Naive thymus-derived CD8-positive, alpha-beta T cell (primary cell): Measurements from ENCODE around the gene PIP5K1C. TPM values are rescaled to one million over a fixed set of nuclear protein-coding genes. Genes with fewer than 3 reads are reported as not detected.

Experiments used
- ATAC-seq, 2 donors: fragments of 150-1000 bp; cut with Tn5 transposase in 1 of 2; sonication (Bioruptor Pico), chemical (Tn5 transposase) in 1 of 2; 1 replicate in 1 of 2; 2 replicates in 1 of 2; pipeline ENCODE4 v1.10.0; 2021; ENCODE audit warnings: mild to moderate bottlenecking in 2 of 2, moderate library complexity in 2 of 2
- POLR2A ChIA-PET: fragments of 350-600 bp; sonication (Branson Sonifier 250); formaldehyde crosslinking; loops from one replicate; lab custom pipeline; 2021; ENCODE audit warnings: antibody characterized with exemption; lab: Charles Lee
- DNase-seq, 10 donors: peaks; one replicate each; pipeline versions ENCODE4 v3.0.0 to v3.0.0-alpha.2; 2020 to 2022
- H3K27ac Mint-ChIP-seq, 10 donors: one replicate each; pipeline ENCODE4 v1.8.0; 2020 to 2022; ENCODE audit warnings: mild to moderate bottlenecking in 10 of 10, mixed read lengths in 10 of 10, moderate library complexity in 4 of 10, inconsistent platforms in 1 of 10
- H3K27me3 Mint-ChIP-seq, 5 donors: one replicate each; pipeline ENCODE4 v1.8.0; 2021 to 2022; ENCODE audit warnings: mixed read lengths in 5 of 5
- H3K36me3 Mint-ChIP-seq, 3 donors: one replicate each; pipeline ENCODE4 v1.8.0; 2020 to 2022; ENCODE audit warnings: mixed read lengths in 3 of 3, mild to moderate bottlenecking in 2 of 3, inconsistent platforms in 1 of 3
- H3K4me1 Mint-ChIP-seq, 4 donors: one replicate each; pipeline ENCODE4 v1.8.0; 2021 to 2022; ENCODE audit warnings: mixed read lengths in 4 of 4
- H3K4me3 Mint-ChIP-seq, 10 donors: one replicate each; pipeline ENCODE4 v1.8.0; 2020 to 2022; ENCODE audit warnings: mild to moderate bottlenecking in 10 of 10, mixed read lengths in 10 of 10, moderate library complexity in 6 of 10, inconsistent platforms in 1 of 10
- H3K9me3 Mint-ChIP-seq, 9 donors: one replicate each; pipeline ENCODE4 v1.8.0; 2020 to 2022; ENCODE audit warnings: mixed read lengths in 9 of 9, mild to moderate bottlenecking in 3 of 9, inconsistent platforms in 1 of 9, moderate library complexity in 1 of 9
- polyA plus RNA-seq, 3 donors: library from polyadenylated mRNA; unstranded; fragments of 300-500 nt; fragmentation: Illumina TruSeq; gene quantifications; one replicate each; pipeline ENCODE4 v1.2.3, GENCODE V29; 2021
- total RNA-seq, 8 experiments: library from RNA in 2 of 8; stranded (reverse) in 2 of 8; gene quantifications; one replicate each; pipeline ENCODE4 v1.2.3 and lab custom pipeline; 2021 to 2026

PIP5K1C gene
- total and polyA plus RNA-seq, 5 experiments from 2014 or later = 3.9 to 32.0 (median 10.1) TPM

DNA sequence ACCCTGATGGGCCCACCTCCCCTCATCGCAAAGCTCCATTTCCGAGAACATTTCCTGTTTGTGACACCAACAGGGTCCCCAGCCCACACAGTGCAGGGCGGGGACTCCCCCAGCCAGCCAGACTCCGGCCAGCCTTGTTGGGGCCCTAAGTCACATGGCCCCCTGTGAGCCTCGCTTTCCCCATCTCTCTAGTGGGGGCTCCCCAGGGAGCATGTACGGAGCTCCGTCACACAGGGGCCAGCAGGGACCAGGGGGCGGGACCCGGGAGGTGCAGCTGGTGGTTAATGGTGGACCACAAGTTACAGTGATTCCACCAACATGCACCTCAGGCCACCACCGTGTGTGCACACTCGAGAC lies 95.3 kb downstream of the PIP5K1C start:
- no peak overlapping the region for H3K27ac Mint-ChIP-seq
- ATAC-seq (peak; percentile 73 to 78), DNase-seq (peak in 8 of 10 donors; percentile 27 to 72 (median 47))
- no peaks in the 10 kb centered on the region for H3K9me3 Mint-ChIP-seq
- H3K4me3 Mint-ChIP-seq = no peak overlapping the region
- peaks cover 0 to 7% (median 2%) of the 10 kb centered on the region in 3 donors for H3K36me3 Mint-ChIP-seq
- peaks cover 11 to 31% (median 19%) of the 10 kb centered on the region in 4 donors for H3K4me1 Mint-ChIP-seq
- H3K27me3 Mint-ChIP-seq = no peaks in the 10 kb centered on the region
- POLR2A ChIA-PET = interaction anchor here (0.6 to 1.8 kb wide), 14 partner anchors 9 to 643 kb away, joined by 3 to 16 read pairs (median 5); partner anchors contain the start of genes CACTIN, GIPC3, MFSD12 and MRPL54

DNA sequence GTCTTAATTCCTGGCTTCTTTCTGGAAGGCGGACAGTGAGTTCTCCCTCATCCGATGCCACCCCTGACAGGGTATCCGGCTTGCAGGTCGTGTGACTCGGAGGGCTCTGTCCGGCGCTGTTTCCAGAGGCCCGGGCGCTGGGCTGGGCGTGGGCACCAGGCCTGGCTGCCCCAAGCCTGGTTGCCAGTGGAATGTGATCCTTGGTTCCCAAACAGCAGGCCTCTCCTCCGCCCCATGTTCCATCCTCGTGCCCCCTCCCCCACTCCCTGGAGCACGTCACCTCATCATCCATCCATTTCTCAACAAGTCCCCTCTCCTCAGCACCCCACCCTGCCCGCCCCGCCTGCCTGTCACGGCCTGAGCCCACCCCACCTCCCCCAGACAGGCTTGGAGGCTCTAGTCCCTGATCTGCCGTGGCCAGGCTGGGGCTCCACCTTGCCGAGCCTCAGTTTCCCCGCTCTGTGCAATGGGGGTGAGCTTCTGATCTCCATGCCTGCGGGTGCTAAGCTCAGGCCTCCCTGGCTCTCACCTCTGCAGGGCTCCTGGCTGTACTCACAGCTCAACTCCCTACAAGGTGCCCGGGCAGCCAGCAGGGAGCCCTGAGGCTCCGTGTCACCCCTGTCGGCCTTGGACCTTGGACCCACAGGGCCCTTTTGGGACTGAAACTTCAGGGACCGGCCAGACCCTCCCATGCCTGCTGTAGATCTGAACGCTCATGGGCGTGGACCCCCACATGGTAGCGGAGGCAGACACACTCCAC lies 95.9 kb downstream of the PIP5K1C start:
- no peak for DNase-seq
- POLR2A ChIA-PET = interaction anchor here (0.9 to 1.8 kb wide), 13 partner anchors 8 to 242 kb away, joined by 3 to 16 read pairs (median 5); partner anchors contain the start of genes CACTIN, GIPC3, MFSD12 and MRPL54
- H3K36me3 Mint-ChIP-seq = peaks cover 0 to 11% (median 2%) of the 10 kb centered on the region in 3 donors
- peak overlapping the region in 1 of 10 donors; percentile 22 for H3K4me3 Mint-ChIP-seq
- peaks cover 11 to 28% (median 18%) of the 10 kb centered on the region in 4 donors for H3K4me1 Mint-ChIP-seq
- H3K27me3 Mint-ChIP-seq = no peaks in the 10 kb centered on the region
- H3K27ac Mint-ChIP-seq = peak overlapping the region in 1 of 10 donors; percentile 47
- peak in 1 of 2 donors; percentile 36 for ATAC-seq
- H3K9me3 Mint-ChIP-seq = no peaks in the 10 kb centered on the region

DNA sequence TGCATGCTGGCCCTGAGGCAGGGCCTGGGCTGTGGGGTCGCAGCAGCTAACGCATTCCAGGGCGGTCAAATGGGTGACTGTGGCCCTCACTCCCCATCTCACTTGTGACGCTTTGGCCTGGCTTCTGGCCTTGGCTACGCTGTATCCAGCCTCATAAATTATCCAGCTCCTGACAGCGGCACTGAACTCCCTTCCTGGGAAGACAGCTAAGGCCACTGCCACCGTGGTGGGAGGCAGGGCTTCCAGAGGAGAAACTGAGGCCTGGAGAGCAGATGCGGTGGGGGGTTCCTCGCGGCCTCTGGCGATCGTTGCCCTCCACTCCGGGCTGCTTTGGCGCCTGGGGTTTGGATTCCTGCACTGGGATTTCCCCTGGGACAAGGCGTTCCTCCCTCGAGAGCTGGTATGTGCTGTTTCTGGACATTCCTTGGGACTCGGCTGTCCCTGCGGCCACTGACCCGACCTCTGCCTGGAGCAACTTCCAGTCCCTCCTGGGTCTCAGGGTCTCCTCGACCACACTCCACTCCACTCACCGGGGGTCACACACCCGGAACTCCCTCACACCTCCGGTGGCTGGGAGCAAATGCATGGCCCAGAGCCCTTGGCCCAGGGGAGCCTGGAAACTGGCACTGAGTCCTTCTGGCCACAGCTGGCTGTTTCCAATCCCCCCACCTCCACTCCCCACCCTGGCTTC lies 97.0 kb downstream of the PIP5K1C start:
- Mint-ChIP-seq H3K4me3 (no peak overlapping the region), H3K27ac (peak overlapping the region in 5 of 10 donors; percentile 31 to 80 (median 61)), H3K4me1 (peaks cover 8 to 19% (median 13%) of the 10 kb centered on the region in 4 donors), H3K27me3 (no peaks in the 10 kb centered on the region), H3K36me3 (peaks cover 0 to 12% (median 2%) of the 10 kb centered on the region in 3 donors), H3K9me3 (no peaks in the 10 kb centered on the region)
- no peak for ATAC-seq
- POLR2A ChIA-PET = interaction anchor here (0.6 kb wide), 2 partner anchors 212 to 849 kb away, joined by 3 to 6 read pairs; no protein-coding TSS in a partner anchor
- DNase-seq = no peak

DNA sequence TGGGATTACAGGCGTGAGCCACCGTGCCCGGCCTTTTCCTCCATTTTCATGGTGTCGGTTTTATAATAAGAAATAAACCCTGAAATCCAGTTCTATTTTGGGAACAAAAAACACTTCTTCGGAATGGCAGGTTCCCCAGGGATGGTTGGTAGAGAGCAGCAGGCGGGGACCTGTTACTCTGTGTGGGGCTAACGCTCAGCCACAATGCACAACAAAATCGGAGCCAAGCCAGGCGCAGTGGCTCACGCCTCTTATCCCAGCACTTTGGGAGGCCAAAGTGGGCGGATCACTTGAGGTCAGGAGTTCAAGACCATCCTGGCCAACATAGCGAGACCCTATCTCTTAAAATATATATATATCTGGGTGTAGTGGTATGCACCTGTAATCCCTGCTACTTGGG lies 99.2 kb downstream of the PIP5K1C start:
- DNase-seq (no peak), ATAC-seq (no peak)
- Mint-ChIP-seq H3K4me1 (peaks cover 0 to 6% (median 0%) of the 10 kb centered on the region in 4 donors), H3K27ac (peak overlapping the region in 1 of 10 donors; percentile 33), H3K36me3 (peaks cover 0 to 20% (median 2%) of the 10 kb centered on the region in 3 donors), H3K27me3 (no peaks in the 10 kb centered on the region), H3K4me3 (no peak overlapping the region), H3K9me3 (no peaks in the 10 kb centered on the region)
- POLR2A ChIA-PET = interaction anchor here (0.7 kb wide), 1 partner anchor 50 kb away, joined by 6 read pairs; no protein-coding TSS in a partner anchor

DNA sequence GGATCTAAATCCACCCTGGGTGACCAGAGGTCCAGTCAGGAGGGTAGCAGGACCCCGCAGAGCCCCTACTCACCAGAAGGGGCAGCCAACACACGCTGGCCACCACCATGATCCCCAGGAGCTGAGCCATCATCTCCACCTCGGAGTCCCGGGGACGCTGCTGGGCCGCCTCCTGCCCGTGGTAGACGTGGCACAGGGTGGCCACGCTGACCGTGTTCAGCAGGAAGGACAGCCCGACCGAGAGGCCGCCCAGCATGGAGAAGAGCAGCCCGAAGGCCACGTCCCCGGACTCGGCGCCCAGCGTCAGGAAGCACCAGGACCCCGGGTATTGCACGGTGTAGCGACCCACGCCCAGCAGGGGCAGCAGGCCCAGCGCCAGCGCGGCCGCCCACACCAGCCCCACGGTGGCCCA lies 100.5 kb downstream of the PIP5K1C start:
- no peak for ATAC-seq
- no peak overlapping the region for H3K27ac Mint-ChIP-seq
- DNase-seq = no peak
- H3K27me3 Mint-ChIP-seq = no peaks in the 10 kb centered on the region
- H3K36me3 Mint-ChIP-seq = peaks cover 0 to 23% (median 2%) of the 10 kb centered on the region in 3 donors
- peaks cover 0 to 6% (median 0%) of the 10 kb centered on the region in 4 donors for H3K4me1 Mint-ChIP-seq
- H3K9me3 Mint-ChIP-seq = no peaks in the 10 kb centered on the region
- POLR2A ChIA-PET = interaction anchor here (1.2 kb wide), 1 partner anchor 14 kb away, joined by 4 read pairs; no protein-coding TSS in a partner anchor
- no peak overlapping the region for H3K4me3 Mint-ChIP-seq

DNA sequence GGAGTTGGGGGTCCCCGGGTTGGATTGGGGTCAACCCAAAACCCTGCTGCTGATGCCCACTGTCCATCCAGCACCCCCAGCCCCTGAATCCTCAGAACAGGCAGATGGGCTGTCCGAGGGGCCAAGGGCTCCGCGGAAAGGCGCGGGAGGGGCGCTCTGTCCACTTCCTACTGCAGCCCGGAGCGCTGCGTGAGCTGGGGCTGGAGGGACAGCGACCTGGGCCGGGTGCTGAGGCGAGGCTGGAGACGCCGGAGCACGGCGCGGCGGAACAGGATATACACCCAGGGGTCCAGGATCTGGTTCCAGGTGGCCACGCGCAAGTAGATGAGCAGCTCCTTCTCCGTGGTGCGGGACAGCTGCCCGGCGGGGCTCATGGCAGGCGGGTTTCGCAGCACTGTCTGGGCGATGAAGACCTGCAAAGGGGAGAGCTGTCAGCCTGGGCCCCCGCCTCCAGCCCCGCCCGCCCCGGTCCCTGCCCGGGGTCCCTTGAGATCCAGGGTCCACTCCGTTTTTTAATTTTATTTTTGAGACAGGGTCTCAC lies 104.7 kb downstream of the PIP5K1C start:
- Mint-ChIP-seq H3K9me3 (no peaks in the 10 kb centered on the region), H3K36me3 (peaks cover 0 to 23% (median 2%) of the 10 kb centered on the region in 3 donors), H3K27ac (peak overlapping the region in 1 of 10 donors; percentile 31), H3K4me1 (peaks cover 0 to 5% (median under 1%) of the 10 kb centered on the region in 4 donors), H3K27me3 (no peaks in the 10 kb centered on the region), H3K4me3 (no peak overlapping the region)
- ATAC-seq = no peak
- DNase-seq = no peak
- POLR2A ChIA-PET = interaction anchor here (0.5 to 2.1 kb wide), 6 partner anchors 9 to 1565 kb away, joined by 3 to 12 read pairs (median 4); no protein-coding TSS in a partner anchor

DNA sequence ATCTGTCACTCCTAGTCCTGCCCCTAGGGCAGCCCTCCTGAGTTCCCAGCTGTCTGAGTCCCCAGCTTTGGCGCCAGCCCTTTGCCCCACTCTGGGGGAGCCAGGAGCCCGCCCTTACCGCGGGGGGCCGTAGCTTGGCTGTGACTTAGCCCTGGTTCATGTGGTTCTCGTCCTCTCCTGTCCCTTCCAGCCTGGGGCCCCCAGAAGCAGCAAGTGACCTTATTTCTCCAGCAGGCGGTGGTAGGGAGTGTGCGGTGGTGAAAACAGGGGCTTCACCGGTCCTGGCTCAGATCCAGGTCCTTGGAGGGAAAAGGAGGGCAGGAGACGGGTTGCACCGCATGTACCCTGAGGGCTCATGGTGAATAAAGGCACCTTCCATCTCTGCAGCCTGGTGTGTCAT lies 107.1 kb downstream of the PIP5K1C start:
- DNase-seq = no peak
- Mint-ChIP-seq H3K4me1 (peaks cover 0 to 5% (median 2%) of the 10 kb centered on the region in 4 donors), H3K27ac (peak overlapping the region in 2 of 10 donors; percentile 40 to 57), H3K36me3 (peaks cover 0 to 16% (median 0%) of the 10 kb centered on the region in 3 donors), H3K9me3 (no peaks in the 10 kb centered on the region), H3K4me3 (no peak overlapping the region), H3K27me3 (no peaks in the 10 kb centered on the region)
- POLR2A ChIA-PET = interaction anchor here (1.0 to 2.7 kb wide), 2 partner anchors 12 to 412 kb away, joined by 3 to 13 read pairs; no protein-coding TSS in a partner anchor
- ATAC-seq = no peak

DNA sequence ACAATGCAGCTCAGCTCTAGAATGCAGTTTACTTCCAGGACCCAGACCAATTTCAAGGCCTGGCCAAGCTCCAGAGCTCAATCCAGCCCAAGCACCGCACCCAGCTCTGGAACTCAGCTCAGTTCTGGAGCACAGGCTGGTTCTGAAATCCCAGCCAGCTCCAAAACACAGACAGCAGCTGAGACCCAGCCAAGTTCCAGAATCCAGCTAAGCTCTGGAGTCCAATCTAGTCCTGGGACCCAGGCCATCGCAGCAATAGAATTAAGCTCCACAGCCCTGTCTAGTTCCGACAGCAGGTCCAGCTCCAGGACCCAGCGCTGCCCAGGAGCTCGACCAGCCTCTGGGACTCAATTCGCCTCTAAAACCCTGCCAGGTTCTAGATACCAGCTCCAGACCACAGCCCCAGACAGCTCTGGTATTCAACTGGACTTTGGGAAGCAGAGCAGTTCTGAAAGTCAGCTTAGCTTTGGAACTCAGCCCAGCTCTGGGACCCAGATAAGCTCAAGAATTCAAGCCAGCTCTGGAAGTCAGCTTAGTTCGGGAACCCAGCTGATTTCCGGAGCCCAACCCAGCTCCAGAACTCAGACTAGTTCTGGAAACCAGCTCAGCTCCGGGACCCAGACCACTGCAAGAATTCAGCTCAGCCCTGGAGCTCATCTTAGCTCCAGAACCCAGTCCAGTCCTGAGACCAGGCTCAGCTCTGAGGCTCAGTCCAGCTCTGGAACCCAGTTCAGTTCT lies 108.2 kb downstream of the PIP5K1C start:
- peaks cover 0 to 5% (median 2%) of the 10 kb centered on the region in 4 donors for H3K4me1 Mint-ChIP-seq
- H3K9me3 Mint-ChIP-seq = no peaks in the 10 kb centered on the region
- H3K36me3 Mint-ChIP-seq = peaks cover 0 to 10% (median 0%) of the 10 kb centered on the region in 3 donors
- ATAC-seq = no peak
- H3K27me3 Mint-ChIP-seq = no peaks in the 10 kb centered on the region
- peak overlapping the region in 2 of 10 donors; percentile 31 to 41 for H3K27ac Mint-ChIP-seq
- POLR2A ChIA-PET = interaction anchor here (1.0 to 2.7 kb wide), 2 partner anchors 13 to 411 kb away, joined by 3 to 13 read pairs; no protein-coding TSS in a partner anchor
- H3K4me3 Mint-ChIP-seq = no peak overlapping the region
- DNase-seq = no peak

DNA sequence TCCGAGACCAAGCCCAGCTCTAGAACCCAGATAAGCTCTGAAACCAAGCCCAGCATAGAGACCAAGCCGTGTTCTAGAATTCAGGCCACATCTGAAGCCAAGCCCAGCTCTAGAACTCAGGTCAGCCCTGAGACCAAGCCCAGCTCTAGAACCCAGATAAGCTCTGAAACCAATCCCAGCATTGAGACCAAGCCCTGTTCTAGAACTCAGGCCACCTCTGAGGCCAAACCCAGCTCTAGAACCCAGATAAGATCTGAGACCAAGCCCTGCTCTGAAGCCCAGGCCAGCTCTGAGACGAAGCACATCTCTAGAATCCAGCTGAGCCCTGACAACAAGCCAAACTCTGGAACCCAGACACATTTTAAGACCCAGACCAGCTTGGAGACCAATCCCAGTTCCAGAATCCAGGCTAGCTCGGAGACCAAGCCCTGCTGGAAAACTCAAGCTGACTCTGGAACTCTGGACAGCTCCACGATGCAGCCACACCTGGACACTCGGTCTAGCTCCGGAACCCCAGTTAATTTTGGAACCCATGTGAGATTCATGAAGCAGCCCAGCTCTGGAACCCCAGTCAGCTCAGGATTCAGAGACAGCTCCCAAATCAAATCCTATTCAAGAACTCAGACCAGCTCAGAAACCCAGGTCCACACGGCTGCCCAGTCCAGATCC lies 109.1 kb downstream of the PIP5K1C start:
- ATAC-seq (no peak), DNase-seq (no peak)
- Mint-ChIP-seq H3K36me3 (peaks cover 0 to 9% (median 0%) of the 10 kb centered on the region in 3 donors), H3K4me3 (no peak overlapping the region), H3K4me1 (peaks cover 0 to 5% (median 2%) of the 10 kb centered on the region in 4 donors), H3K27ac (peak overlapping the region in 4 of 10 donors; percentile 35 to 65 (median 62)), H3K27me3 (no peaks in the 10 kb centered on the region), H3K9me3 (no peaks in the 10 kb centered on the region)
- POLR2A ChIA-PET = interaction anchor here (0.6 to 2.7 kb wide), 3 partner anchors 11 to 17 kb away, joined by 3 to 13 read pairs (median 8); no protein-coding TSS in a partner anchor

DNA sequence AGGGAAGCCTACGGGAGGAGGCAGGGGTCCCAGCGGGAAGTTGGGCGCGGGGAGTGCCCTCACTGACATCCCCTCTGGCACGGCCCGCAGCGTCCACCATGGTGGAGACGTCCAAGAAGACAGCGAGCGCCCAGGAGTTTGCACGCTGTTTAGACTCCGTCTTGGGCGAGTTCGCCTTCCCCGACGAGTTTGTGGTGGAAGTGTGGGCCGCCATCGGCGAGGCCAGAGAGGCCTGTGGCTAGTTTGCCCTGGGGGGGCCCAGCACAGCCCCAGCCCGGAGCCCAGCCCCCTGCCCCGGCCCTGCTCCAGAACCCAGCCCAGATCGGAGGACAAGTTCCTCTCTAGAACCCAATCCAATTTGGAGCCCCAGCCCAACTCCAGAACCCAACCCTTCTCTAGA lies 110.3 kb downstream of the PIP5K1C start:
- H3K4me3 Mint-ChIP-seq = no peak overlapping the region
- DNase-seq (no peak), ATAC-seq (no peak)
- H3K4me1 Mint-ChIP-seq = peaks cover 0 to 5% (median 2%) of the 10 kb centered on the region in 4 donors
- POLR2A ChIA-PET = interaction anchor here (1.8 kb wide), 1 partner anchor 18 kb away, joined by 8 read pairs; no protein-coding TSS in a partner anchor
- peaks cover 0 to 6% (median 0%) of the 10 kb centered on the region in 3 donors for H3K36me3 Mint-ChIP-seq
- H3K27ac Mint-ChIP-seq = peak overlapping the region in 1 of 10 donors; percentile 41
- H3K27me3 Mint-ChIP-seq = no peaks in the 10 kb centered on the region
- no peaks in the 10 kb centered on the region for H3K9me3 Mint-ChIP-seq

DNA sequence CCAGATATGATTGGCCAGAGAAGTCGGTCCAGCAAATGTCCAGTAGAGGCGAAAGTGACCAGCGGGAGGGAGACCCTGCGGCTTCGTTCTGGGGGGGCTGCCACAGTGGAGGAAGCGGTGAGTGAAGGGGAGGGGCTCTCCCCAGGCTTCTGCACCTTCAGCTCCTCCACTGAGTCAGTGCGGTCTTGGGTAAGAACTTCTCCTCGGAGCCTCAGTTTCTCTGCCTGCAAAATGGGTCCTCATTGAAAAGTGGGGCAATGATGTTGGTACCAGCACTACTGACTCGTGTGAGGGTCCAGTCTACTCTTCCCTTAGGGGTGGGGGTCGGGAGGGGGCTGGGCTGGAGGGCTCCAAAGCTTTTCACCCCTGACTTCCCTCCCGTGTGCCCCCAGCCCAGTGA lies 110.8 kb downstream of the PIP5K1C start:
- Mint-ChIP-seq H3K27ac (peak overlapping the region in 5 of 10 donors; percentile 27 to 67 (median 46)), H3K4me3 (no peak overlapping the region), H3K27me3 (no peaks in the 10 kb centered on the region), H3K4me1 (peaks cover 0 to 5% (median 2%) of the 10 kb centered on the region in 4 donors), H3K9me3 (no peaks in the 10 kb centered on the region), H3K36me3 (peaks cover 0 to 3% (median 0%) of the 10 kb centered on the region in 3 donors)
- POLR2A ChIA-PET = interaction anchor here (1.8 kb wide), 1 partner anchor 19 kb away, joined by 8 read pairs; no protein-coding TSS in a partner anchor
- ATAC-seq (no peak), DNase-seq (no peak)
